K562 (cell line): ENCODE measurements around the gene CHCHD1. TPM values are rescaled to one million over a fixed set of nuclear protein-coding genes. Genes with fewer than 3 reads are reported as not detected.

Experiments
- BHLHE40 ChIP-seq: IDR thresholded peaks from 2 replicates; pipeline ENCODE4 v1.6.1; 2011; ENCODE audit warnings: low read length, improper control_type of control experiment
- CXXC5 ChIP-seq: fragments of 250-450 bp; sonication (Bioruptor Pico); IDR thresholded peaks from 2 replicates; pipeline ENCODE4 v1.8.0; 2022; ENCODE audit warnings: inconsistent platforms, mild to moderate bottlenecking, moderate library complexity
- DLX4 ChIP-seq: fragments of 250-450 bp; sonication (Bioruptor Pico); IDR thresholded peaks from 2 replicates; pipeline ENCODE4 v1.6.1; 2021; ENCODE audit warnings: mild to moderate bottlenecking
- HCFC1 ChIP-seq: IDR thresholded peaks from 2 replicates; pipeline ENCODE4 v1.6.1; 2012; ENCODE audit warnings: low read depth, low read length, improper control_type of control experiment
- JUN ChIP-seq, 2 experiments: sonication (generic) in 1 of 2; formaldehyde crosslinking in 1 of 2; IDR thresholded peaks; 2 replicates each; pipeline versions ENCODE4 v1.6.1 to v1.8.0; 2012 to 2022; ENCODE audit warnings: borderline replicate concordance in 2 of 2, mild to moderate bottlenecking in 2 of 2, improper control_type of control experiment in 1 of 2, low read depth in 1 of 2, low read length in 1 of 2, missing genetic modification reagents in 1 of 2
- LCOR ChIP-seq: sonication (generic); formaldehyde crosslinking; IDR thresholded peaks from 2 replicates; pipeline ENCODE4 v1.8.0; 2022; ENCODE audit warnings: mild to moderate bottlenecking, missing genetic modification reagents
- NBN ChIP-seq: fragments of 450-650 bp; IDR thresholded peaks from 2 replicates; pipeline ENCODE4 v1.6.1; 2016; ENCODE audit warnings: low read depth, mild to moderate bottlenecking
- RBBP5 ChIP-seq: fragments of 200-600 bp; sonication (generic); IDR thresholded peaks from 2 replicates; pipeline ENCODE4 v1.6.1; 2012; ENCODE audit warnings: borderline replicate concordance, mild to moderate bottlenecking, low read length, control low read depth, inconsistent platforms; ENCODE audit not compliant: insufficient read depth, poor library complexity, severe bottlenecking
- TEAD2 ChIP-seq: fragments of 450-650 bp; IDR thresholded peaks from 2 replicates; pipeline ENCODE4 v1.6.1; 2016; ENCODE audit warnings: missing genetic modification characterization, control low read depth, missing compliant biosample characterization
- THRB ChIP-seq: fragments of 450-650 bp; formaldehyde crosslinking; conservative IDR thresholded peaks from 2 replicates; pipeline ENCODE4 v1.4.0; 2022; ENCODE audit warnings: mild to moderate bottlenecking, missing genetic modification characterization
- ZFP91 ChIP-seq: sonication (generic); formaldehyde crosslinking; IDR thresholded peaks from 2 replicates; pipeline ENCODE4 v1.8.0; 2022; ENCODE audit warnings: mild to moderate bottlenecking, missing genetic modification reagents
- ZNF197 ChIP-seq: fragments of 200-800 bp; sonication (Bioruptor generic); IDR thresholded peaks from 2 replicates; pipeline ENCODE4 v1.6.1; 2016; ENCODE audit warnings: low read depth, missing genetic modification characterization, missing compliant biosample characterization
- ZNF398 ChIP-seq: fragments of 250-450 bp; sonication (Bioruptor Pico); IDR thresholded peaks from 2 replicates; pipeline ENCODE4 v1.8.0; 2021; ENCODE audit warnings: moderate library complexity, mild to moderate bottlenecking, inconsistent platforms
- ZNF76 ChIP-seq: fragments of 250-450 bp; sonication (Bioruptor Pico); IDR thresholded peaks from 2 replicates; pipeline ENCODE4 v1.4.0; 2020; ENCODE audit warnings: mild to moderate bottlenecking, moderate library complexity, borderline replicate concordance
- polyA plus RNA-seq, 8 experiments: library from polyadenylated mRNA; depleted of rRNA in 4 of 8; stranded (reverse) in 5 of 8; unstranded in 3 of 8; fragments of >200 nt; fragmentation: Nextera tagmentation in 2 of 8; fragmentation: Illumina TruSeq in 1 of 8; extraction: Ambion mirVana in 2 of 8; extraction: Trizol in 1 of 8; gene quantifications; 2 replicates each; pipeline versions ENCODE4 v1.2.1 to v1.2.3, GENCODE V29; 2011 to 2014; ENCODE audit warnings: inconsistent platforms in 1 of 8, missing spikeins in 1 of 8
- total RNA-seq, 7 experiments: library from RNA; depleted of rRNA in 6 of 7; stranded (reverse); fragments of >200 nt in 6 of 7; fragmentation: Illumina TruSeq in 2 of 7; extraction: Trizol in 2 of 7; gene quantifications; 2 replicates each; pipeline versions ENCODE4 v1.2.1 to v1.2.3, GENCODE V29; 2011 to 2021; ENCODE audit warnings: low replicate concordance in 1 of 7
- TF ChIP-seq, protein P1 (sequence below), 2 experiments: fragments of 200-800 bp in 1 of 2; sonication (Bioruptor generic) in 1 of 2; sonication (generic) in 1 of 2; formaldehyde crosslinking in 1 of 2; IDR thresholded peaks in 1 of 2; conservative IDR thresholded peaks in 1 of 2; 2 replicates each; pipeline versions ENCODE4 v1.5.0 to v1.6.1; 2016 to 2020; ENCODE audit warnings: missing compliant biosample characterization in 1 of 2, missing genetic modification characterization in 1 of 2, missing genetic modification reagents in 1 of 2
- TF ChIP-seq, protein P2 (sequence below): fragments of 250-450 bp; sonication (Bioruptor Pico); IDR thresholded peaks from 2 replicates; pipeline ENCODE4 v1.5.0; 2020; ENCODE audit warnings: mild to moderate bottlenecking

CHCHD1 gene
- total and polyA plus RNA-seq, 9 of the 15 experiments (the other 6 are each of a cell fraction or from before 2014, with no cell fraction given): 52.9 to 126 (median 83.4) TPM

- TF ChIP-seq, protein P1, sequence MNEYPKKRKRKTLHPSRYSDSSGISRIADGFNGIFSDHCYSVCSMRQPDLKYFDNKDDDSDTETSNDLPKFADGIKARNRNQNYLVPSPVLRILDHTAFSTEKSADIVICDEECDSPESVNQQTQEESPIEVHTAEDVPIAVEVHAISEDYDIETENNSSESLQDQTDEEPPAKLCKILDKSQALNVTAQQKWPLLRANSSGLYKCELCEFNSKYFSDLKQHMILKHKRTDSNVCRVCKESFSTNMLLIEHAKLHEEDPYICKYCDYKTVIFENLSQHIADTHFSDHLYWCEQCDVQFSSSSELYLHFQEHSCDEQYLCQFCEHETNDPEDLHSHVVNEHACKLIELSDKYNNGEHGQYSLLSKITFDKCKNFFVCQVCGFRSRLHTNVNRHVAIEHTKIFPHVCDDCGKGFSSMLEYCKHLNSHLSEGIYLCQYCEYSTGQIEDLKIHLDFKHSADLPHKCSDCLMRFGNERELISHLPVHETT (CRISPR knock-in tag; conservative IDR thresholded peaks at IDR 0.05 in 1 of 2, IDR thresholded peaks at IDR 0.05 in 1 of 2): peak in 1 of 2 experiments; percentile 94; a peak in 2 of 4 replicates
- TF ChIP-seq CXXC5 (CRISPR knock-in tag) (peak; percentile 74; the same call in 1 of the 2 replicates), TEAD2 (tag) (peak; percentile 31; the same call in 1 of the 2 replicates), ZFP91 (CRISPR knock-in tag) (0 out of 2 replicates have a peak, but pooled peaks have one; percentile 40), THRB (CRISPR knock-in tag) (peak; percentile 96), JUN (IDR thresholded peaks at IDR 0.05; ENCODE audit: borderline replicate concordance, low read depth, low read length) (peak; percentile 45; the same call in 1 of the 2 replicates), JUN (CRISPR knock-in tag; IDR thresholded peaks at IDR 0.05; ENCODE audit: borderline replicate concordance) (peak; percentile 81; the same call in 1 of the 2 replicates), ZNF398 (CRISPR knock-in tag) (no peak), RBBP5 (peak; percentile 89), LCOR (CRISPR knock-in tag) (peak; percentile 69), HCFC1 (peak; percentile 78), DLX4 (CRISPR knock-in tag) (no peak), BHLHE40 (peak; percentile 8; the same call in 1 of the 2 replicates), ZNF76 (CRISPR knock-in tag) (peak; percentile 55; the same call in 1 of the 2 replicates), ZNF197 (CRISPR knock-in tag) (peak; percentile 13), NBN (peak; percentile 98)
- TF ChIP-seq, protein P2, sequence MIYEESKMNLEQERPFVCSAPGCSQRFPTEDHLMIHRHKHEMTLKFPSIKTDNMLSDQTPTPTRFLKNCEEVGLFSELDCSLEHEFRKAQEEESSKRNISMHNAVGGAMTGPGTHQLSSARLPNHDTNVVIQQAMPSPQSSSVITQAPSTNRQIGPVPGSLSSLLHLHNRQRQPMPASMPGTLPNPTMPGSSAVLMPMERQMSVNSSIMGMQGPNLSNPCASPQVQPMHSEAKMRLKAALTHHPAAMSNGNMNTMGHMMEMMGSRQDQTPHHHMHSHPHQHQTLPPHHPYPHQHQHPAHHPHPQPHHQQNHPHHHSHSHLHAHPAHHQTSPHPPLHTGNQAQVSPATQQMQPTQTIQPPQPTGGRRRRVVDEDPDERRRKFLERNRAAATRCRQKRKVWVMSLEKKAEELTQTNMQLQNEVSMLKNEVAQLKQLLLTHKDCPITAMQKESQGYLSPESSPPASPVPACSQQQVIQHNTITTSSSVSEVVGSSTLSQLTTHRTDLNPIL: peak; percentile 54; the same call in 1 of the 2 replicates
Measured at GRCh38 chr10:73743905-73744663, 37.8 kb upstream of the CHCHD1 start, which contains the start of gene SEC24C (continued).
